GM19351 (cell line): Measurements from ENCODE around the gene NBPF3.
"Not testable (repeated sequence)": the region's sequence is repeated elsewhere in the genome, so short reads cannot be mapped to it uniquely, and the experiment has no call there.

Source experiments
- ATAC-seq: cut with Tn5 transposase; IDR thresholded peaks from one replicate; pipeline ENCODE4 v1.9.1; 2021; ENCODE audit warnings: mild to moderate bottlenecking, moderate library complexity; ENCODE audit not compliant: unreplicated experiment

NBPF3 gene

DNA sequence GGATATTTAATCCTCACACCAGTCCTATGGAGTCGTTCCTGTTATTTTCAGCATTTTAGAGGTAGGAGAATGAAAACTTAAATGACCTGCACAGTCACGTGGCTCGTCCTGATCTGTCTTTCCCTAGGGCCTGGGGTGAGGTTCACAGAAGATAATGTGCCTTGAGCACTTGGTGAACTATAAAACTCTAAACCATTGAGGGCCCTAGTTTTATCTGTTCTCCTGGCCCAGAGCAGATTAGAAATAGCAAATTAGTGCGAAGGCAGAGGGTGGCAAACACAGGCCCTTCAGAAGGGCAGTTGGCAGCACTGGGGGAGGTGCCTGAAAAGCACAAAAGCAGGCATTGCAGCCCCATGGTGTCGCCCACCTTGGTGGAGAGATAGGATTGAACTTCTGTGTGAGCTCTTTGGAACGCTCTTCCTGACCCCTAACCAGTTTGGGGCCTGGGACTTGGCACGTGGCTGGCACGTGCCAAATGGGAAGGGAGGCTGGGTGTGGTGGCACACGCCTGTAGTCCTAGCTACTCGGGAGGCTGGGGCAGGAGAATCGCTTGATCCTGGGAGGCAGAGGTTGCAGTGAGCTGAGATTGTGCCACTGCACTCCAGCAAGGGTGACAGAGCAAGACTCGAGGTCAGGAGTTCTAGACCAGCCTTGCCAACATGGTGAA is 1.2 kb upstream of the NBPF3 start:
- not testable (repeated sequence) for ATAC-seq

DNA sequence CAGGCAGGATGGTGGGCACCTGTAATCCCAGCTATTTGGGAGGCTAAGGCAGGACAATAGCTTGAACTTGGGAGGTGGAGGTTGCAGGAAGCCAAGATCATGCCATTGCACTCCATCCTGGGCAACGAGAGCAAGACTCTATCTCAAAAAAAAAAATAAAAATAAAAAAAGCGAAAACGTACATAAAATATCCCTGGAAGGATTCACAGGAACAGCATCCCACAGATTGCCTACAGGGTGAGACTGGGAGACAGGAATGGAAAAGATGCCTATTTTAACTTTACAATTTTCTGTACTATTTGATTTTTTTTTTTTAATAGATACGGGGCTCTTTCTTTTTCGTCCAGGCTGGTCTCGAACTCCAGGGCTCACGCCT is 604 bp upstream of the NBPF3 start:
- no peak for ATAC-seq

DNA sequence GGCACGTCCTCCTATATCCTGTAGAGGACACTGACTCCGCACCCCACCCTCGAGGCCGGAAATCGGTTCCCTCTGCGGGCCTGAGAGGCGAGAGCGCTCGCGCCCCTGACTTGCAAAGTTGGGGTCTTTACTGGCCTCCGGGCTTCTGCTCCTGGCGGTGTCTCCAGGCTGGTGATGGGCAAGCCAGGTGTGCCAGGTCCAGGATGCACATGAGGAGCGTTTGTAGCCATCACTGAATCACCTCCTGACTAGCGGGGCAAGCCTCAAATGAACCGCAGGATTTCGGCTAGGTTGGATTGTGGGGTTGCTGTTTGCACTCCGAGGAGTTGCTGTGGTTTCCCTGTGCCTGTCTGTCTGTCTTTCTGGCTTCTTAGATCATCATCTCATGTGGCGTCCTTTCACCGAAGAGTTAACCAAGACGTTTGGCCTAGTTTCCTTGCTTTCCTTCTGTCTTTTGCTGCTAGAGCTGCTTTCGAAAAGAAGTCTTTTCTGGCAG is 741 bp downstream of the NBPF3 start:
- not testable (repeated sequence) for ATAC-seq

DNA sequence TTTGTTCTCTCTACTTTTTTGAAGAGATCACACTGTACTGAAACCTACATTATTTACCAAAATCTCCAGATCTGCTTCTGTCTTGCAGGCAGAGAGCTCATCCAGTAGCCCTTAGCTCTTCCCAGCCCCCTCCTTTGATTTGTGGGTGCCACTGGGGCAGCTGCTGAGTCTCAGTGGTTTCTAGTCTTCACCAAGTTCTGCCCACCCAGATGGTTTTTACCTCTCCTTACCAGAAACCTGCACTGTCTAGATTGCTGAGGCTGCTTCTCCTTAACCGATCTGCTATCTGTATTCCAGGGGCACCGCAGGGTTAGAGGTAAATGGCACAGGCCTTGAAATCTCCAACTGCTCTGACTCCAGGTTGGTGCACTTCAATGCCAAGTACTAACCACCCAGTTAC is 6.7 kb downstream of the NBPF3 start:
- ATAC-seq = not testable (repeated sequence)

DNA sequence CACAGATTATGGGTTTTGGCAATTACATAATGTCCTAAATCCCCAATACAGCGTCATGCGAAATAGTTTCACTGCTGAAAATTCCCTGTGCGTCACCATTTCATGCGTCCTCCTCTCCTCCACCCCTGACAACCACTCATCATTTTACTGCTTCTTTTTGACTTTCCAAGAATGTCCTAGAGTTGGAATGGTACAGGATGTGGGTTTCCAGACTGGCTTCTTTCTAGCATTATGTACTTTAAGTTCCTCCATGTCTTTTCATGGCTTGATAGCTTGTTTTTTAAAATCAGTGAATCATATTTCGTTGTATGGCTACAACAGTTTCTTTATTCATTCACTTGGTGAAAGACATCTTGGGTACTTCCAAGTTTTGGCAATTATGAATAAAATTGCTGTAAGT is 7.4 kb downstream of the NBPF3 start:
- no peak for ATAC-seq

DNA sequence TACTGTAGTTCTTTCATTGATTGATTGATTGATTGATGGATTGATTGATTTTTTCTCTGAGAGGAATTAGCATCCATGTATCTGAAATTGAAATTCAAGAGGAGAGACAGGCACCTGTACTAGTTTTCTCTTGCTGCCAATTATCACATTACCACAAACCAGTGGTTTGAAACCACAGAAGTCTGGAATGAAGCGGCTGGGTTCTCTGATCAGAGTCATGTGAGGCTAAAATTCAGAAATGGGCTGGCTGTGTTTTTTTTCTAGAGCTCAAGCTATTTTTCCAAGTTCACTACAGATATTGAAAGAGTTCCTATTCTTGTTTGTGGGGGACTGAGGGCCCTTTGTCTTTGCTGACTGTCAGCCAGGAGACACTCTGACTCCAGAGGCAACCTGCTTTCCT is 10.0 kb downstream of the NBPF3 start:
- no peak for ATAC-seq

DNA sequence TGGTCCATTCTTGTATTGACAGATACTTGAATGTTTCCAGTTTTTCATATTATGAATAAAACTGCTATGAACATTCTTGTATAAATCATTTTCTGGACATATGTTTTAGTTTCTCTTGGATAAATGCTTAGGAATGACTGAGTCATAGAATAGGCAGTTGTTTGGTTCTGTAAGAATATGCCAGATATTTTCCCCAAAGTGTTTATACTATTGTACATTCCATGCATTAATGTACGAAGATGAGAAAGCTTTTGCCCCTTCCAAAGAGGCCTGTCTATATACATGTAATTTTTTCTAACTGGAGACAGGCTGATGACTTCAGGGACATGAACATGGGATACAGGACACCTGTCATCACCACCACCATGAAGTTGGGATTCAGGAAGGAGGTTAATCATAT is 11.3 kb downstream of the NBPF3 start:
- ATAC-seq = no peak

DNA sequence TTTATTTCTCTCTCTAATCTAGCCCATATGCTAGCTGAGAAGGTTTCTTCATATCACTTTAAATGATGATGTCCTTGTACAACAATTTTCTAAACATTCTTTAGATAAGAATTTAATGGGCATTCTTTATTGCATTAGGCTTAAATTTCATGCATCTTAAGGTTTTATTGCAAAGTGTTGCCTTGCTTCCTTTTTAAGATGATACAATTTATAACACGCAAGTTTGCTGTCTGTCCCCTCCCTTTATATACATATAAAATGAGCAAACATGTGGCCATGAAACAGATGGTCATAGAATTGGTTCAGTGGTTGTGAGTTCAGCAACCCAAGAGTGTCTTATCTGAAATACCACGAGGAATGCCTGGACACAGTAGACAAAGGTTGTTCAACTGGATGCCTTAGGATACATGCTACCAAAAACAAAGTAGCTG is 12.1 kb downstream of the NBPF3 start:
- ATAC-seq = no peak

DNA sequence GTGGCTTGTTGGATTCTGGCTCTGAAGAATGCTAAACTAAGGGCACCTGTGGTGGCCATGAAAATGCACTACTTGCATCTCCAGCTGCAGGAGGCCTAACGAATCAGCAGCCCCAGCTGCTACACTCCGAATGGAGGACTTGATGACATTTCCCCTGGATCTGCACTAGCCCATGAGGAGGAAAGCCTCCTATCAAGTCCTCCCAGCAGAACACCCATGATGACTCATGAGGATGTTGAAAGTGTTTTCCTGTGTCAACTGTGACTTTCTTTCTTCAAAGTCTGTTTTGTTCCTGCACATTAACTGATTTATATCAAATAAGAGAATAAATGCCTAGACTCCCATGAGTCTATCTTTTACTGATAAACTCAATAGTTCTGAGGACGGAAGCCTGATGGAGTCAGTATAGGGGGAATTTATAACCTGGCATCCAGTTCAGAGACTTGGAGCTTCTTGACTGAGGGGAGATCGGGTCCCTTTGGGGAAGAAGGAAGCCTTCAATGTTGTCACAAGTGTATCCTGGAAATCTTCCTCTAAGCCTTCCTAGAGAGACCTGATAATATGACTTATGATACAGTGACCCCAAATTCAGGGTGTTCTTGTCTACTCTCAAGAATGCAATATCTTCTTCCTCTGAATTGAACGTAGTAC is 14.2 kb downstream of the NBPF3 start:
- not testable (repeated sequence) for ATAC-seq

DNA sequence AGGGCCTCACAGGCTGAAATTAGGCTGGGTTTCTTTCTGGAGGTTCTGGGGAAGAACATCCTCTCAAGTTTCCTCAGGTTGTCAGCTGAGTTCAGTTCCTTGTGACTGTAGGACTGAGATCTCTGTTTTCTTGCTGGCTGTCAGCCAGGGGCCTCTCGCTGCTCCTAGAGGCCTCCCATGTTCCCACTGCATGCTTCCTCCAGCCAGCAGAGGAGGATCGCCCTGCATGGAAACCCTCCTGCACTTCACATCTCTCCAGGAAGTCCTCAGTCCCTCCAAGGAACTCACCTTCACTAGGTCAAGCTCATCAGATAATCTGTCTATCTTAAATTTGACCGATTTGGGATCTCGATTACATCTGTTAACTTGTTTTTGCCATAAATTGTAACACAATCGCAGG is 15.0 kb downstream of the NBPF3 start:
- not testable (repeated sequence) for ATAC-seq

DNA sequence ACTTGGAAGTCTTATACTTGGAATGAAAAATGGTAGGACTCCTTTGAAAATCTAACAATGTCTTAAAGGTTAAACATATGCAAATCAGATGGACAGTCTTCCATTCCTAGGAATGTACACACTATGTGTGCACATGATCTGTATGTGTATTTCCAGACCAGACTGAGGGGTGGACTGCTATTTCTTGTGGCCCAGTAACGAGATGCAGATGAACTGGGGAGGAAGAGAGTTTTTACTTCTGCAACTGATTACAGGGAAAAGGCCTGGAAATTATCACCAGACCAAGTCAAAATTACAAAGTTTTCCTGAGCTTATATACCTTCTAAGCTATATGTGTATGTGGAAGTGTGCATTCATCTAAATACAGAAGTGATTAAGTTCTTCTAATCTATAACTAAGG is 17.7 kb downstream of the NBPF3 start:
- no peak for ATAC-seq

DNA sequence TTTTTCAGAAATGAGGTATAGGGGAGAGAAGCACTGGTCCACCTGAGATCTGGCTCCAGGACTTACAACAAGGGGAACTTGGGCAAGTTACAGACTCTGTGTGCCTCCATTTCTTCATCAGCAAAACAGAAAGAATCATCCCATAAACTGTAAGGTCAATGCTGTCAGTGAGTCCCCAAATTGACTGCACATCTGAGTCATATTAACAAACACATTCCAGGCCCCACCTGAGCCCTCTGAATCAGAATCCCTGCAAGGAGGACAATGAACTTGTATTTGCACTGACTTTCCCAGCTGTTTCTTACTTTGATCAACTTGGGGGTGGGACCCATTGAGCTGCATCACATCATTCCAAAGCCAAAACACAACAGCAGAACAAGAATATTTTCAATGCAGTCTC is 25.2 kb downstream of the NBPF3 start:
- ATAC-seq = not testable (repeated sequence)

DNA sequence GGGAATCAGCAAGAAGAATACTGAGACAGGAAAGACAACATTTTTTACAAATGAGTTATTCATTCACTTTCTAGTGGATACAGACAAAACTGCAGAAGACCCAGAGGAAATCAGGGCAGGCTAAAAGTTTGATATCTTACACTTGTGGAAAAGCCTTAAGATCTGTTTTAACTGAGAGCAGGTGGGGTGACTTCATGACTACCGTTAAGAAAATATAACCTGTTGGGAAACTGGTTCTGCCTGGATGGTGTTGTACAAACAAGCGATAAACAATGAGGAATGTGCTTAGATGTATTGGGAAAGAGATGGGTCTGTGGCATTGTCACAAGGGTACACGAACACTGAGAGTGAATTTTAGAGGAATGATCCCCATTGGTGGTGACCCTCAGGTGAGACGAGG is 28.0 kb downstream of the NBPF3 start:
- ATAC-seq = not testable (repeated sequence)

DNA sequence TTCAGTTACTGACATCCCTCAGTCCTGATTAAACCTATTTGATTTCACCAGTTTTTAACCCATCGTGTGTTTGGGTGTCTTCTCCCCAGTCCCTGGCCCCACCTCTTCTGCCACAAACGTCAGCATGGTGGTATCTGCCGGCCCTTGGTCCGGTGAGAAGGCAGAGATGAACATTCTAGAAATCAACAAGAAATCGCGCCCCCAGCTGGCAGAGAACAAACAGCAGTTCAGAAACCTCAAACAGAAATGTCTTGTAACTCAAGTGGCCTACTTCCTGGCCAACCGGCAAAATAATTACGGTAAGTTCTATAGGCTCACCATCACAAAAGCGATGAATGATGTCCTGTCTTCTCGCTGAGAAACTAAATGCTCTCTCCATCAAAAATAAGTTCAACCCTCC is 28.7 kb downstream of the NBPF3 start:
- ATAC-seq = no peak

DNA sequence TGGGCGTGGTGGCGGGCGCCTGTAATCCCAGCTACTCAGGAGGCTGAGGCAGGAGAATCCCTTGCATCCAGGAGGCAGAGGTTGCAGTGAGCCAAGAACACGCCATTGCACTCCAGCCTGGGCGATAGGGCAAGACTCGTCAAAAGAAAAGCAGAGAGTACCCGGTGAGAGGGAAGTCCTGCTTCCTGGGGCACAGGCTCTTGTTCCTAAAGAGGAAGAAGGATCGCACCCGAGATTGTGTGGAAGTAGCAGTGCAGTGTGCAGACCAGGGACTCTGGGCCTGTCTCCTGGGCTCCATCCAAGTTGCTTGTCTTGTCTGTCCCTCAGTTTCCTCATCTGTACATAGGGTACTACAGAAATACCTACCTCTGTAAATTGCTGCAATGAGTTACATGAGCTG is 29.6 kb downstream of the NBPF3 start:
- ATAC-seq = no peak

DNA sequence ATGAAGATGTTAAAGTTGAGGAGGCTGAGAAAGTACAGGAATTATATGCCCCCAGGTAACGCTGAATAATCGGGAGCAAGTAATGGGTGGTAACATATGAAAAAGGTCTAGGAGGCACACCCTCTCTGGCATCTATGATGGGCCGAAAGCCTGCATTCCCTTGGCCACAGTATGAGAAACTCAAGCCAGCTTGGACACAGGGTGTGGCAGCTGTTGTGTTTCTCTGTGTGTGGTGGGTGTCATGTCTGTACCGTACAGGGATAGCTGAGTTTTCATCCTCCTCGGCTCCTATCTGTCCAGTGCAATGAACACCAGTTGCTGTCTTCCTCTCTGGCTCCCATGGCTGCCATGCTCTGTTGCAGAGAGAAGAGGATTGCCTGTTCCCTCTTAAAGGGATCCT is 32.9 kb downstream of the NBPF3 start:
- ATAC-seq = no peak

DNA sequence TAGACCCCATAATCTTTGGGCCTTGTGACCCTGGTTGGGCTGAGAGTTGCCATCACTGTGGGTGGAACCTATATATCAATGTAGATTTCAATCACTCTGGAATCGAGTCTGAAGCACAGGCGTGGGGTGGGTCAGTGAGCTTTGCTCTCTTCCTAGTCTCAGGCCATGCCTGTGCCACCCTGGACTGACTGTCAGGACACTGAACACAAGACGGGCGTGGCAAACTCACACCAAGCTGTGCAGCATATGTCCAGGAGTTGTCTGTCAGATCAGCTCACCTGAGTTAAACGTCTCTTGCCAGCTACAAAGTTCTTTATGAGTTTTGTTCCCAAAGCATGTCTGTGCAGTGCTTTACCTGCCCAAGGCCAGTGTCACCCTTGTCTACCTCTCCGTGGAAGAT is 38.4 kb downstream of the NBPF3 start:
- ATAC-seq = no peak

DNA sequence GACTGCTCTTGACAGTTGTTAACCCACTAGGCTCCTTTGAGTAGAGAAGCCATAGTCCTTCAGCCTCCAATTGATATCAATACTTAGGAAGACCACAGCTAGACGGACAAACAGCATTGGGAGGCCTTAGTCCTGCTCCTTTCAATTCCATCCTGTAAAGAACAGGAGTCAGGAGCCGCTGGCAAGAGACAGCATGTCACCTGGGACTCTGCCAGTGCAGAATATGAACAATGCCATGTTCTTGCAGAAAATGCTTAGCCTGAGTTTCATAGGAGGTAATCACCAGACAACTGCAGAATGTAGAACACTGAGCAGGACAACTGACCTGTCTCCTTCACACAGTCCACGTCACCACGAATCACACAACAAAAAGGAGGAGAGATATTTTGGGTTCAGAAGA is 43.9 kb downstream of the NBPF3 start:
- ATAC-seq = not testable (repeated sequence)

DNA sequence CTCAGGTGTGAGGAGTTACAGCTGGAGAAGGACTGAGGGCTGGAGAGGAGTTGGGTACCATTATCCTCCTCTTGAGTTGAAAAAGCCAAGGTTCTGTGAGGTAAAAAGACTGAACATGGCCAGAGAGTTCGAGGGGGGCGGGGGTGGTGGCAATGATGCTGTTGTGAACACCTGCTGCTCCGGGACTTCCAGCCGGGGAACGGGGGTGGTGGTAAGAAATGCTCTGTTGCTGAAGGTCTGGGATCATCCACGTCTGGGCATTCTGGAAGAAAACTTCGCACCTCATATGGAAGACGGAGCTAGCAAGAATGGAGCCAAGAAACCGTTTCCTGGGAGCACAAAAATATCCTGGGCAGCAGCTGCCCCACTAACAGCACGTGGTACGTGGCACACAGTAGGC is 49.2 kb downstream of the NBPF3 start:
- no peak for ATAC-seq

DNA sequence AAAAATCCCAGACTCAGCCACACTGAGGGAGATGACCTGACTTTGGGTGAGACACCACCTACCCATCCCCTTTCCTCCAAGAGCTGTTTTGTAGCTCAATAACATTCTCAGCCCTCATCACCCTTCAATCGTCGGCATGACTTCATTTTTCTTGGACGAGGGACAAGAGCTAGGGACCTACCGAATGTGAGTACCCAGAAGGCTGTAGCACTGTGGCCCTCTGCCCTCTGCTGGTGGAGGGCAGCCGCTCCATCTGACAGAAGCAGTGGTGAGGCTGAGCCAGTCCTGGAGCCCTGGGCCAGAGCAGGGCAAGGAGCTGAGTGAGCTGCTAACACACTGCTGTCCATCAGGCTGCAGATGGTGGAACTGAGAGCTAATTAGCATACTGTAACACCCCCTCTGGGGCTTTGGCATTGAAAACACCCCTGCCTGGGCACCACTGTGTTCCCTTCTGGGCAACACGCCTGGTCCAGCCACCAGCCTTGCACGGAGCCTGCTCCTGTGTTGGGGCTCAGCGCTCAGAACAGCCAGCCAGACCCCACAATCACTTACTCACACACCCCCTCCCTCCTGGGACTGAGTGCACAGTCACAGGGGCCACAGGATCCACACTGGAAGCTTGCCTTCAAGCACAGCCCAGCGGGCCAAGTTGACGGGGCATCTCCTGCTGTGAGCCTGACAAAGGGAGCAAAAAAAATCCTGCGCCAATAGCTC is 51.0 kb downstream of the NBPF3 start:
- ATAC-seq = no peak

DNA sequence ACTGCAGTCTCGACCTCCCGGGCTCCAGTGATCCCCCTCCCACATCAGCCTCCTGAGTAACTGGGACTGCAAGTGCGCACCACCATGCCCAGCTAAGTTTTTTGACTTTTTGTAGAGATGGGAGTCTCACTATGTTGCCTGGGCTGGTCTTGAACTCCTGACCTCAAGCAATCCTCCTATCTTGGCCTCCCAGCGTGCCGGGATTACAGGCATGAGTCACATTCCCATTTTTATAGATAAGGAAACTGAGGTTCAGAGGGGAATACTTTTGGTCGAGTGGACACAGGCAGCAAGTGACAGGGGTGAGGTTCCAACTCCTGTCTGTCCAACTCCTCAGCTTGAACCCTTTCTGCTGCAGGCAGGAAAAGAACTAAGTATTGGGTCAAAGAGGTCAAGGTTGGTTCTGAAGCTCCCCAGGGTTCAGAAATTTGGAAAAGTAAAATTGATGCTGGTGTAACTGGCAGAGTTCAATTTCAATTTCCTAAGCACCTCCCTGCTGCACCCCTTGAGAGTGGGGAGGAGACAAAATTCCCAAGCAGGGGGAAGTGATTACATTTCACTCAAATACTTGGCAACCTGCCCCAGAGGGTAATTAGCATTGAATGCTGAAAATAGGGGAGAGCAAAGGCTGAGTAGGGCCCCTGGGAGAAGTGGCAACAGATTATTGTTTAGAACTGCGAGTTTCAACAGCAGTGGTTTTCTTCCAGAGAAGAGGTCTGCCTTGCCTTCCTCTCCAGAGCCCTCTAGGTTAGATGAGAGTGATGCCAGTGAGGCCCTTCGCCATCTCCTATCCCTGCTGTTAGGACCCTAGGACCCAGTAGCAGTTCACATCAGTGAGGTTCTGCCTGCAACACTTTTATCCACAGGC is 51.8 kb downstream of the NBPF3 start:
- ATAC-seq = no peak
